OCI-LY1 (cell line): ENCODE measurements around the gene FNDC8.

ENCODE experiments used
- H2AFZ ChIP-seq: fragments of 200-600 bp; sonication (generic), shearing (Covaris generic); 2 replicates; pipeline ENCODE4 v1.6.0; 2014; ENCODE audit warnings: antibody characterized with exemption, mild to moderate bottlenecking, low read length
- H3F3A ChIP-seq: fragments of 200-600 bp; sonication (generic), shearing (Covaris generic); 2 replicates; pipeline ENCODE4 v1.6.0; 2014; ENCODE audit warnings: mild to moderate bottlenecking, antibody characterized with exemption, low read length, moderate library complexity; ENCODE audit not compliant: insufficient read depth
- H3K27ac ChIP-seq: fragments of 200-600 bp; sonication (generic); 2 replicates; pipeline ENCODE4 v1.5.1; 2014; ENCODE audit warnings: low read length, mixed run types, mild to moderate bottlenecking, low read depth; ENCODE audit not compliant: poor library complexity, severe bottlenecking
- H3K27me3 ChIP-seq: fragments of 200-600 bp; sonication (generic); 2 replicates; pipeline ENCODE4 v1.6.0; 2014; ENCODE audit warnings: antibody characterized with exemption, mild to moderate bottlenecking, low read length, moderate library complexity; ENCODE audit not compliant: insufficient read depth
- H3K36me3 ChIP-seq: fragments of 200-600 bp; sonication (generic); 2 replicates; pipeline ENCODE4 v1.6.1; 2014; ENCODE audit warnings: mild to moderate bottlenecking, antibody characterized with exemption, low read length, moderate library complexity, mixed read lengths; ENCODE audit not compliant: insufficient read depth
- H3K4me1 ChIP-seq: fragments of 200-600 bp; sonication (generic); 2 replicates; pipeline ENCODE4 v1.5.1; 2014; ENCODE audit warnings: mild to moderate bottlenecking, low read length, moderate library complexity; ENCODE audit not compliant: insufficient read depth, severe bottlenecking
- H3K4me2 ChIP-seq: fragments of 200-600 bp; sonication (generic), shearing (Covaris generic); 2 replicates; pipeline ENCODE4 v1.6.1; 2014; ENCODE audit warnings: low read length
- H3K4me3 ChIP-seq: fragments of 200-600 bp; sonication (generic); 2 replicates; pipeline ENCODE4 v1.5.1; 2014; ENCODE audit warnings: low read length, low read depth, mild to moderate bottlenecking, mixed read lengths; ENCODE audit not compliant: poor library complexity, severe bottlenecking
- H3K79me2 ChIP-seq: fragments of 200-600 bp; shearing (Covaris generic); 2 replicates; pipeline ENCODE4 v1.6.1; 2016; ENCODE audit warnings: mixed run types, low read length, mixed read lengths; ENCODE audit not compliant: insufficient read depth
- H3K9ac ChIP-seq: fragments of 200-600 bp; sonication (generic), shearing (Covaris generic); 2 replicates; pipeline ENCODE4 v1.6.1; 2014; ENCODE audit warnings: mild to moderate bottlenecking, low read length, mixed read lengths
- H3K9me2 ChIP-seq: fragments of 200-600 bp; sonication (generic), shearing (Covaris generic); 2 replicates; pipeline ENCODE4 v1.6.1; 2014; ENCODE audit warnings: low read depth, mild to moderate bottlenecking, low read length, mixed read lengths
- H3K9me3 ChIP-seq: fragments of 200-600 bp; shearing (Covaris generic); 2 replicates; pipeline ENCODE4 v1.6.1; 2014; ENCODE audit warnings: low read length, mixed read lengths
- H4K20me1 ChIP-seq: fragments of 200-600 bp; sonication (generic), shearing (Covaris generic); 2 replicates; pipeline ENCODE4 v1.6.0; 2016; ENCODE audit warnings: mild to moderate bottlenecking, low read length; ENCODE audit not compliant: insufficient read depth
- EZH2 ChIP-seq: fragments of 200-600 bp; sonication (generic), shearing (Covaris generic); IDR thresholded peaks from 2 replicates; pipeline ENCODE4 v1.8.0; 2017; ENCODE audit warnings: borderline replicate concordance, mixed run types, mild to moderate bottlenecking, antibody characterized with exemption, low read length, moderate library complexity, mixed read lengths
- TF ChIP-seq, protein P1 (sequence below): fragments of 200-600 bp; sonication (generic), shearing (Covaris generic); IDR thresholded peaks from 2 replicates; pipeline ENCODE4 v1.5.1; 2017; ENCODE audit warnings: mild to moderate bottlenecking, antibody characterized with exemption, low read length, moderate library complexity, mixed read lengths

FNDC8 gene

DNA sequence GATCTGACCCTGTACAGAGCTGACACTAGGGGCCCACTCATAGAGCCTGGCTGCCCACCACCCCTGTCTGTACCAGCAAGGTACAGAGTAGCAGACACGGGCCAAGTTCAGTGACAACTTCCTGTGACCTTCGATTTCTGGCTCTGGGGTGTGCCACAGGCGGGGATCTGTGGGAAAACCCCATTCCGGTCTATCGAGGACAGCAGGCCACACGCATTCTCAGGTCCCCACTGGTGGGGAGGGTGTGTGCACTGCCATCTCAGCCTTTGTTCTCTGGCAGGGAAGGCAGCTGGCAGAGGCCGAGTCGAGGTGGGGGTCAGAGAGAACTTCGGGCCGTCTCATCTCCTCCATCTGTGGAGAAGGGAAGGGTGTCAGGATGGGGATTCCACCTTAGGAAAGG lies 10.7 kb downstream of the FNDC8 start:
- no peaks in the 10 kb centered on the region for H3K9me3 ChIP-seq
- H3F3A ChIP-seq, result no peaks in the 10 kb centered on the region
- H3K36me3 ChIP-seq, result peaks cover 75% of the 10 kb centered on the region
- H3K4me3 ChIP-seq, result no peak overlapping the region
- H3K27ac ChIP-seq, result no peak overlapping the region
- no peak overlapping the region for H3K9ac ChIP-seq
- no peak overlapping the region for H2AFZ ChIP-seq
- no peak overlapping the region for H3K4me2 ChIP-seq
- H3K9me2 ChIP-seq, result no peaks in the 10 kb centered on the region
- TF ChIP-seq, protein P1, sequence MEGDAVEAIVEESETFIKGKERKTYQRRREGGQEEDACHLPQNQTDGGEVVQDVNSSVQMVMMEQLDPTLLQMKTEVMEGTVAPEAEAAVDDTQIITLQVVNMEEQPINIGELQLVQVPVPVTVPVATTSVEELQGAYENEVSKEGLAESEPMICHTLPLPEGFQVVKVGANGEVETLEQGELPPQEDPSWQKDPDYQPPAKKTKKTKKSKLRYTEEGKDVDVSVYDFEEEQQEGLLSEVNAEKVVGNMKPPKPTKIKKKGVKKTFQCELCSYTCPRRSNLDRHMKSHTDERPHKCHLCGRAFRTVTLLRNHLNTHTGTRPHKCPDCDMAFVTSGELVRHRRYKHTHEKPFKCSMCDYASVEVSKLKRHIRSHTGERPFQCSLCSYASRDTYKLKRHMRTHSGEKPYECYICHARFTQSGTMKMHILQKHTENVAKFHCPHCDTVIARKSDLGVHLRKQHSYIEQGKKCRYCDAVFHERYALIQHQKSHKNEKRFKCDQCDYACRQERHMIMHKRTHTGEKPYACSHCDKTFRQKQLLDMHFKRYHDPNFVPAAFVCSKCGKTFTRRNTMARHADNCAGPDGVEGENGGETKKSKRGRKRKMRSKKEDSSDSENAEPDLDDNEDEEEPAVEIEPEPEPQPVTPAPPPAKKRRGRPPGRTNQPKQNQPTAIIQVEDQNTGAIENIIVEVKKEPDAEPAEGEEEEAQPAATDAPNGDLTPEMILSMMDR, result no peak
- TF ChIP-seq EZH2, result no peak
- no peaks in the 10 kb centered on the region for H3K79me2 ChIP-seq
- no peaks in the 10 kb centered on the region for H4K20me1 ChIP-seq
- no peaks in the 10 kb centered on the region for H3K4me1 ChIP-seq
- no peaks in the 10 kb centered on the region for H3K27me3 ChIP-seq

- Histone ChIP-seq H3K4me3 (no peak overlapping the region), H3K9me3 (no peaks in the 10 kb centered on the region), H3K27me3 (no peaks in the 10 kb centered on the region), H3K4me1 (no peaks in the 10 kb centered on the region), H3F3A (no peaks in the 10 kb centered on the region), H3K36me3 (peaks cover 82% of the 10 kb centered on the region), H3K27ac (no peak overlapping the region), H3K4me2 (no peak overlapping the region), H3K79me2 (no peaks in the 10 kb centered on the region), H2AFZ (no peak overlapping the region), H4K20me1 (no peaks in the 10 kb centered on the region), H3K9me2 (no peaks in the 10 kb centered on the region), H3K9ac (no peak overlapping the region)
- no peak for TF ChIP-seq EZH2
- TF ChIP-seq, protein P1, result no peak
Measured at GRCh38 chr17:35132816-35133550, 11.6 kb downstream of the FNDC8 start.

- Histone ChIP-seq H2AFZ (no peak overlapping the region), H4K20me1 (no peaks in the 10 kb centered on the region), H3K9me2 (no peaks in the 10 kb centered on the region), H3K9me3 (no peaks in the 10 kb centered on the region), H3K27ac (no peak overlapping the region), H3K9ac (no peak overlapping the region), H3K27me3 (no peaks in the 10 kb centered on the region), H3K79me2 (no peaks in the 10 kb centered on the region), H3K4me2 (no peak overlapping the region), H3K4me3 (no peak overlapping the region), H3K4me1 (no peaks in the 10 kb centered on the region), H3F3A (no peaks in the 10 kb centered on the region), H3K36me3 (peaks cover 94% of the 10 kb centered on the region)
- TF ChIP-seq EZH2, result no peak
- TF ChIP-seq, protein P1, result no peak
Measured at GRCh38 chr17:35135322-35135721, 13.9 kb downstream of the FNDC8 start.
